ENCODE data around the gene CTBP2.

CTBP2 gene

DNA sequence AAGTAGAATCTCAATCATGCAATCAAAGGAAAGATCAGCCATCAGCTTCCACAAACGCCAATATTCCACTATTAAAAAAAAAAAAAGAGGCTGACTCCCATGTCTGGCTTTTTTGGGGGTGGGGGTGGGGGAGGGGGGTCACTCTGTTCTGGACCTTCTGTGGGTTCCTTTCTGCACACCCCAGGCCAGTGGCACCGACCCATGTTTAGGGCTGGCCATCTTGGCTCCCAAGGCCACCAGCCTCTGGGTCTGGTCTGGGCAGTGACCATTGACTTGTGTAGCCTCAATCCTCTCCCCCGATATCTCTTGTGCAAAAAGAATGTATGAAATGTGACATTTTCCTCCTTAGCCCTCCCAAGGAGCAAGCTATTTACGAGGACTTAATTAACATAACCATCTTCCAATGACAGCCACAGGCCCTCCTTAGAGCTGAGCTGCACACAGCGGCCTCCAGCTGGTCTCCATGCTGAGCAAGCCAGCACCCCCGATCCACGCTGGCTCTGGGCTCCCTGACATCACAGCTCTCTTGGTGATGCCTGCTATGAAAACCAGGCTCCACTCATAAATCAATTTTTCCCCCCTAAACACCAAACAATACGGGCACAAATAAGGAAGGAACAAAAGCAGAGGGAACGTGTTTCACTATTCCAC, 118.4 kb downstream of the CTBP2 start:
- no peak overlapping the region for H3K4me3 ChIP-seq (ENCODE audit: control insufficient read depth, low read depth, low read length)
- DNase-seq (ENCODE audit: low read depth): no peak
- TF ChIP-seq, protein P1, sequence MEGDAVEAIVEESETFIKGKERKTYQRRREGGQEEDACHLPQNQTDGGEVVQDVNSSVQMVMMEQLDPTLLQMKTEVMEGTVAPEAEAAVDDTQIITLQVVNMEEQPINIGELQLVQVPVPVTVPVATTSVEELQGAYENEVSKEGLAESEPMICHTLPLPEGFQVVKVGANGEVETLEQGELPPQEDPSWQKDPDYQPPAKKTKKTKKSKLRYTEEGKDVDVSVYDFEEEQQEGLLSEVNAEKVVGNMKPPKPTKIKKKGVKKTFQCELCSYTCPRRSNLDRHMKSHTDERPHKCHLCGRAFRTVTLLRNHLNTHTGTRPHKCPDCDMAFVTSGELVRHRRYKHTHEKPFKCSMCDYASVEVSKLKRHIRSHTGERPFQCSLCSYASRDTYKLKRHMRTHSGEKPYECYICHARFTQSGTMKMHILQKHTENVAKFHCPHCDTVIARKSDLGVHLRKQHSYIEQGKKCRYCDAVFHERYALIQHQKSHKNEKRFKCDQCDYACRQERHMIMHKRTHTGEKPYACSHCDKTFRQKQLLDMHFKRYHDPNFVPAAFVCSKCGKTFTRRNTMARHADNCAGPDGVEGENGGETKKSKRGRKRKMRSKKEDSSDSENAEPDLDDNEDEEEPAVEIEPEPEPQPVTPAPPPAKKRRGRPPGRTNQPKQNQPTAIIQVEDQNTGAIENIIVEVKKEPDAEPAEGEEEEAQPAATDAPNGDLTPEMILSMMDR (conservative IDR thresholded peaks at IDR 0.05; ENCODE audit: control insufficient read depth, insufficient read depth, low read depth, low read length): no peak

DNA sequence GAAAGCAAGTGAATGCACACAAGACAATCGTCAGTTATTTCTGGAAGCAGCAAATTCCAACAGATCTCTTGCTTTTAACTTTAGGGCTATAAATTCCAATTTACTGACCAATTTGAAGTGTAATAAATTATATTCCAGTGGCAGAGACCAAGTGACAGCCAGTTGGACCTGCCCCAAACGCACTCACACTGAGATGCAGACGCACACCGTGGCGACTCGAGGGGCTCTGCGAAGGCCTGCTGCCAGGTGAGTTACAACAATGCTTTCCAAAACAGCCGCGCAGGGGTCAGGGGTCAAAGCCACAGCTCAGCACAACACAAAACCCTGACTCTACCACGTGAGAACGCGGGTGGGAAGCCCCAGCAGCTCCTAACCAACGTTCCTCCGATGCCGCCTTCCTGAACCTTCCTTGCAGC, 121.0 kb downstream of the CTBP2 start:
- TF ChIP-seq, protein P1 (conservative IDR thresholded peaks at IDR 0.05; ENCODE audit: control insufficient read depth, insufficient read depth, low read depth, low read length): no peak
- no peak for DNase-seq (ENCODE audit: low read depth)

DNA sequence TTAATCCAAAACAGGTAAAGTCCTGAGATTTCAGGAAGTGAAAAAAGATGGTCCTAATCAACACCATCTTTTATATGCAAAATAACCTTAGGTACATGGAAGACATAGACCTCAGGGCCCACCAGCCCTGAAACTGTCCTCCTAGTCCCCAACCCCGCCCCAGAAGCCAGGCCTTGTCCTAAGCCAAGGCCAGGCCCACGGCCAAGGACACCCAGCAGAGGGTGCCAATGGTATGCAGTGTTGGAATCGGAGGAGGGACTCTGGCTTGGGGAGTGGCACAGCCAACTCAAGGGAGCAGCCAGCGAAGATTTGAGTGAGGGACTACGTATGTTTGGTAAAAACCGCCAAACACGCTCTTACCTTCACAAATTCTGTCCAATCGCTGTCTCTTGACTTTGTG, 121.7 kb downstream of the CTBP2 start:
- DNase-seq (ENCODE audit: low read depth): no peak
- H3K4me3 ChIP-seq (ENCODE audit: control insufficient read depth, low read depth, low read length): no peak overlapping the region
- TF ChIP-seq, protein P1 (conservative IDR thresholded peaks at IDR 0.05; ENCODE audit: control insufficient read depth, insufficient read depth, low read depth, low read length): no peak

More for the DNA sequence above, 121.0 kb downstream of the CTBP2 start:
- H3K4me3 ChIP-seq (ENCODE audit: control insufficient read depth, low read depth, low read length): no peak overlapping the region

DNA sequence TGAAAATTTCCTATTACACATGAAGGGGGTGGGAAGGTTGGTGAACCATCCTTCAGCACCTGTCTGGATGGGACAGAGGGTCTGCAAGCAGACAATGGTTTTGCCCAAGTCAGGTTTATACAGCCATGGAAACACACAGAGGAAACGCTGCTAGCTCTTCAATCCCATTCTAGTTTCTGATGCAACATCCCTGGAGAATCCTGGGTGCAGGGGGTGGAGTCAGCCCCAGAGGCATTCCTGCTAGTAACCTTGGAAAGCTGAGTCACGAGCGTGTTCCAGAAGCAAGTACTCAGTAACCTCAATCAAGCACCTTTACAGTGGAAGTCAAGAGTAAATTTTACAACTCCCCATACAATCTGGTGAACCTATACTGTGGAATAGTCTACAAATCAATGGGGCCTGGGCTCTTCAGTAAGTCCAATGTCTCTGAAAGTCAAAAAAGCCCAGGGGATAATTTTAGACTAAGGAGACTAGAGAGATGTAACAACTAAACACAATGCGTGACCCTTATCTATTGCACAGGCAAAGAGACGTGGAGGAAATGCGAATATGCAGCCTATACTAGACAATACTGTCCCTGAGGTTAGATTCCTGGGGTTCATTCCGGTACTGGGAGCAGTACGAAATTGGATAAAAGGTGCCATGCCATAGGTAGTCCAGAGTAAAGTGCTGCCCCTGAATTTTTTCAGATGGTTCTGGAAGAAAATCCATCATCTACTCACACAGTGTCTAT, 123.1 kb downstream of the CTBP2 start:
- no peak overlapping the region for H3K4me3 ChIP-seq (ENCODE audit: control insufficient read depth, low read depth, low read length)
- TF ChIP-seq, protein P1 (conservative IDR thresholded peaks at IDR 0.05; ENCODE audit: control insufficient read depth, insufficient read depth, low read depth, low read length): no peak
- DNase-seq (ENCODE audit: low read depth): peak; percentile 76

DNA sequence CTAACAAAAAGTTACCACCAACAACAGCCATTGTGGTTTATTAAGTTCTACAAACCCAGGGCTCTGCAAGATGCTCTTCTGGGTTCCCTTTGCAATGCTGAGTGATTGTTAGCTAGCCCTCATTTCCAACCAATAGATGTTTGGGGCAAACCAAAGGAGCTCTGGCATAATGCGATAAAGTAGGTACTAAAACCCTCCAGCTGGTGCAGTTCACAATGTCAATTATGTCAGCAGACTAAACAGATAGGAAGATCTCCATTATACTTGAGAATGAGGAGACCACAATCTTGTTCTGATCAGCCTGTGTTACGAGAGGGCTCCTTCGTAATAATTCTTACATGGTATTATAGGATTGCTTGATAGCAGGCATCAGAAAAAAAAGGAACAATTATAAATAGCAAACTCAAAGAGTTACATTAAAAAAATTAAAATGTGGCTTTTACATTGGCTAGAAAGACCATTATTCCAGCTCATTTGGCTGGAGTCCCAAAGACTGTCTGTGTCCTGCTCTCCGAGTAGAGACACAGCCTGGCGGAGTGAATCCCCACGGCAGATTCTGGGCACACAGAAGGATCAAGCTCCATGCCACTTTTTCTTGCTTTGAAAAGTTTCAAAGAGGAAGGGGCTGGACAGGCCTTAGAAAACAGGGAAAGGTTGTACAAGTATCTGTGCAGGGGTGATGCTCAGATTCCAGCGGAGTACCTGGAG, 124.6 kb downstream of the CTBP2 start:
- H3K4me3 ChIP-seq (ENCODE audit: control insufficient read depth, low read depth, low read length): peak overlapping the region; percentile 22
- no peak for DNase-seq (ENCODE audit: low read depth)
- TF ChIP-seq, protein P1 (conservative IDR thresholded peaks at IDR 0.05; ENCODE audit: control insufficient read depth, insufficient read depth, low read depth, low read length): no peak

DNA sequence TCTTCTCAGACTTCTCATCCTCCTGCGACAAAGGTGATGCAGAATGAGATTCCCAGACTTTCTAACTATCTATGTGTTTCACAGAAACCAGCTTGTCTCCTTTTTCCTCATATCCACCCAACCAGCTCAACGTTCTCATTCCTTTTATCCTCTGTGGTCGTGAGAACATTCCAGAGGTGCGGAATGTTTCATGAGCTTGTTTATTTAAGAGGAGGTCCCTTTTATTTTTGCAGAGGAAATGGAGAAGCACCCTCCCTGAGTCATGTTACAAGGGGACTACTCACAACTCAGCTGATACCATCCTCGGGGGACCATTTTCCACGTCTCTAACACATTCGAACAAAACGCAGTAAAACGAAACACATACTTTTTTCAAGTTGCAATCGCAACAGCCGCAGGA, 125.2 kb downstream of the CTBP2 start:
- TF ChIP-seq, protein P1 (conservative IDR thresholded peaks at IDR 0.05; ENCODE audit: control insufficient read depth, insufficient read depth, low read depth, low read length): no peak
- peak; percentile 97 for DNase-seq (ENCODE audit: low read depth)
- no peak overlapping the region for H3K4me3 ChIP-seq (ENCODE audit: control insufficient read depth, low read depth, low read length)

Measured in fibroblast of mammary gland (primary cell).